Uterus (tissue), 4 donors: Measurements from ENCODE around the gene MAN2A1. TPM values are rescaled to one million over a fixed set of nuclear protein-coding genes. Genes with fewer than 3 reads are reported as not detected.

Experiments used
- DNase-seq, 2 donors: peaks; one replicate each; pipeline ENCODE4 v3.0.0-alpha.2; 2019 to 2020
- H3K27ac ChIP-seq, 2 donors: fragments of 200-600 bp; sonication (generic); 1 replicate in 1 of 2; 2 replicates in 1 of 2; pipeline ENCODE4 v1.5.1; 2016 to 2018
- H3K27me3 ChIP-seq, 2 donors: fragments of 200-600 bp; sonication (generic); one replicate each; pipeline ENCODE4 v1.5.1; 2018 to 2019; ENCODE audit warnings: control low read depth in 1 of 2
- H3K36me3 ChIP-seq, 2 donors: fragments of 200-600 bp; sonication (generic); one replicate each; pipeline ENCODE4 v1.5.1; 2019; ENCODE audit warnings: control low read depth in 1 of 2
- H3K4me1 ChIP-seq, 2 donors: fragments of 200-600 bp; sonication (generic); one replicate each; pipeline ENCODE4 v1.5.1; 2018 to 2019; ENCODE audit warnings: control low read depth in 1 of 2
- H3K4me3 ChIP-seq, 2 donors: fragments of 200-600 bp; sonication (generic); 1 replicate in 1 of 2; 2 replicates in 1 of 2; pipeline ENCODE4 v1.5.1; 2018 to 2019; ENCODE audit warnings: mild to moderate bottlenecking in 1 of 2
- H3K9me3 ChIP-seq, 2 donors: fragments of 200-600 bp; sonication (generic); one replicate each; pipeline ENCODE4 v1.5.1; 2019; ENCODE audit warnings: control low read depth in 1 of 2
- CTCF ChIP-seq, 4 experiments: fragments of 200-600 bp in 2 of 4; fragments of 450-650 bp in 2 of 4; sonication (generic) in 2 of 4; IDR thresholded peaks; one replicate each; pipeline ENCODE4 v1.5.1; 2016 to 2019; ENCODE audit warnings: antibody characterized with exemption in 4 of 4, mild to moderate bottlenecking in 2 of 4, moderate library complexity in 1 of 4
- POLR2A ChIP-seq, 2 donors: fragments of 450-650 bp; IDR thresholded peaks; one replicate each; pipeline ENCODE4 v1.6.1; 2016; ENCODE audit warnings: antibody characterized with exemption in 2 of 2, mild to moderate bottlenecking in 1 of 2, moderate library complexity in 1 of 2
- intact Hi-C: fragments of 100-400 bp; cut with DNase I; formaldehyde crosslinking; loops from one replicate; pipeline ENCODE4 v1.15.1; 2023; ENCODE audit warnings: low total_unique reads
- total RNA-seq, 4 donors: library from RNA; depleted of rRNA in 3 of 4; stranded (reverse); fragments of >200 nt in 3 of 4; gene quantifications; one replicate each; pipeline versions ENCODE4 v1.1.0 to v1.2.4, GENCODE V29; 2014 to 2023
- donor health status: DM: yes; HTN: yes; CAD: no.

The MAN2A1 gene
- total RNA-seq, 4 donors from 2014 or later, result 22.8 to 109 (median 40.6) TPM

DNA sequence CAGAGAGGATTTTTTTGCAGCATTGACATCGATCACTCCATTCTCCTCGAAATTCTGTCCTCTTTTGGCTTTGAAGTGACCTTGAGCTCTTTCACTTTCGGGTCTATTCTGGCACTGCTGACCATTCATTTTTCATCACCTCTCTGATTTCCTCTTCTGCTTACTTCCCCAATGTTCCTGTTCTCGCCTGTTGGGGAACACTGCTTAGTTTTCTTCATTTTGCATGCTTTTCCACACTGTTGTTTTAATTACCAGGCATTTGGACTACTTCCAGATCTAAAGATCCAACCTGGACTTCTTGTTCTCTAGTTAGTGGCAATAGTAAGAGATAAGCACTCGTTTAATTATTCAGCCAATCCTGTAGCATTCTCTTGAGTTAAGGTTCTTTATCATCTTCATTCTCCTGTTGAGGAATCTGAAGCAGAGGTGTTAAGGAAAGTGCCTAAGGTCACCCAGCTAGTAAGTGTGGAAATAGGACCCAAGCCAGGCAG is 53.4 kb downstream of the MAN2A1 start:
- Histone ChIP-seq H3K9me3 (no peaks in the 10 kb centered on the region), H3K4me3 (no peak overlapping the region), H3K4me1 (no peaks in the 10 kb centered on the region), H3K27ac (peak overlapping the region; percentile 33 to 46), H3K36me3 (no peaks in the 10 kb centered on the region), H3K27me3 (no peaks in the 10 kb centered on the region)
- intact Hi-C loops, result no loop called here
- no peak for TF ChIP-seq POLR2A (IDR thresholded peaks at IDR 0.05)
- TF ChIP-seq CTCF (IDR thresholded peaks at IDR 0.05), result no peak
- DNase-seq, result no peak

GRCh38 chr5:109743770-109744212 is 54.1 kb downstream of the MAN2A1 start:
- Histone ChIP-seq H3K4me1 (no peaks in the 10 kb centered on the region), H3K27me3 (no peaks in the 10 kb centered on the region), H3K4me3 (no peak overlapping the region), H3K36me3 (no peaks in the 10 kb centered on the region), H3K27ac (peak overlapping the region; percentile 33 to 46), H3K9me3 (no peaks in the 10 kb centered on the region)
- intact Hi-C loops, result no loop called here
- TF ChIP-seq CTCF (IDR thresholded peaks at IDR 0.05), result no peak
- no peak for TF ChIP-seq POLR2A (IDR thresholded peaks at IDR 0.05)
- DNase-seq, result no peak

- H3K27me3 ChIP-seq, result no peaks in the 10 kb centered on the region
- H3K9me3 ChIP-seq, result no peaks in the 10 kb centered on the region
- H3K27ac ChIP-seq, result peak overlapping the region in 1 of 2 donors; percentile 46
- TF ChIP-seq POLR2A (IDR thresholded peaks at IDR 0.05), result no peak
- TF ChIP-seq CTCF (IDR thresholded peaks at IDR 0.05), result no peak
- H3K36me3 ChIP-seq, result no peaks in the 10 kb centered on the region
- intact Hi-C loops, result no loop called here
- no peaks in the 10 kb centered on the region for H3K4me1 ChIP-seq
- no peak for DNase-seq
- no peak overlapping the region for H3K4me3 ChIP-seq
These were observed 54.5 kb downstream of the MAN2A1 start for GRCh38 chr5:109744261-109744660.

DNA sequence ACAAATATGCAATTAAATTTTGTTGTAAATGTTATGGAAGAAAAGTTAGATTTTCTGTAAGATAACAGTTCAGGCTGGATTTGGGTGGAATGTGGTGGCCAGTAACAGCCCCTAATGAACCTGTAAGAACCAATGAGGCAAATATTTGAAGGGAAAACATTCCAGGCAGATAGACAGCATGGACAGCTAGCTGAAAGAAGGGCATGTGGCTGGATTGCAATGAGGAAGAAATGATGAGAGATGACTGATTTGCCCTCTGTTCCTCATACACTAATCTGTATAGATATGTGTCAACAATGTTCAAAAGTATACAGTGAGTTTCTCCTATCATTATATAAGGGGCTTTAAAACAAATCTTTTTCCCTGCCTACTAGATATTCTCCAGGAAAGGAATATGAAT is 58.8 kb downstream of the MAN2A1 start:
- Histone ChIP-seq H3K27ac (no peak overlapping the region), H3K4me3 (no peak overlapping the region), H3K36me3 (no peaks in the 10 kb centered on the region), H3K4me1 (no peaks in the 10 kb centered on the region), H3K9me3 (no peaks in the 10 kb centered on the region), H3K27me3 (no peaks in the 10 kb centered on the region)
- intact Hi-C loops, result no loop called here
- TF ChIP-seq CTCF (IDR thresholded peaks at IDR 0.05), result no peak
- TF ChIP-seq POLR2A (IDR thresholded peaks at IDR 0.05), result no peak
- no peak for DNase-seq

DNA sequence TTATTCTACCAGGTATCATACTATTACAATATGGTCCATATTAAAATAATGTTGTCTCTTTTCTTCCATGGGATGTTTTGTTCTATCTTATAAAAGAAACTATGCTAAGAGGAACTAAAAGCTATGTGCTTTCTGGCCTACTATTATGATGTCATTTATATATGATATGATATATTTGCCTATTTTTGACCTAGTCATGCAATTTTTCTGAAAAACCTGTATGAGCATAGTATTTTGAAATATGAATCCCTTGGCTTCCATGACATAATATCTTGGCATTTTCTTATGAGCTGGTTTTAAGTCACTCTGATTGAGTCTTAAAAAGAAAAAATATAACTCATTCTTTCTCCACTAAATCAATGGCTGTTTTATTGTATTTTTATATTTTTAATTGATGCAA is 60.7 kb downstream of the MAN2A1 start:
- no peak for DNase-seq
- intact Hi-C loops, result no loop called here
- Histone ChIP-seq H3K27me3 (no peaks in the 10 kb centered on the region), H3K4me3 (no peak overlapping the region), H3K36me3 (no peaks in the 10 kb centered on the region), H3K27ac (no peak overlapping the region), H3K9me3 (no peaks in the 10 kb centered on the region), H3K4me1 (no peaks in the 10 kb centered on the region)
- no peak for TF ChIP-seq CTCF (IDR thresholded peaks at IDR 0.05)
